Stimulated activated CD8-positive, alpha-beta memory T cell treated with anti-CD3 and anti-CD28 coated beads, Interleukin-4, amount 100 ng/mL, for 1 hour (primary cell): ENCODE data around the gene HS6ST1.

Experiments used
- DNase-seq, 2 donors: peaks; one replicate each; pipeline ENCODE4 v3.0.0-alpha.2; 2020; ENCODE audit warnings: low read depth in 2 of 2, low spot score in 1 of 2

Gene HS6ST1

DNA sequence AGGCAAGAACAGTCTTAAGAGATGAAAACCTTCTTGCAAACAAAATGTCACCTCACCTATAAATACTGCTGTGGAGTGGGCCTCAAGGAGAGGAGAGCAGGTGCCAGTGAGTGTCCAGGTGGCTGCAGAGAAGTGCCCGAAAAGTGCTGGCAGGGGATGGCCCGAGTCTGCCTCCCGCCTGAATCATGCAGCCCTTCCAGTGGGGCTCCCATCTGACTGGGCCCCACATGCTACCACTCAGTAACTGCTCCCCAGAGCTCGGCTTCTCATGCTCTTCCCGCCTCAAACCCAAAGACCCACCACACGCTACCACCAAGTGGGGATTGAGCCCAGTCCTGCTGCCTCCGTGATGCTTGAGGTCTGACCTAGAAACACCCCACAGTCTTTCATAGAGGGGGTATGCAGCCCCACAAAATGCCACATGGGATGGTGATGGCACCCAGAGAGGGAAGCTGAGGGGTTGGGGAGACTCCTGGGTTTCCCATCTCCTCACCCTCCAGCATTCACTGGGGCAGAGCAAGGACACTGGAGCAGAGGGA, 7.4 kb downstream of the HS6ST1 start:
- no peak for DNase-seq

DNA sequence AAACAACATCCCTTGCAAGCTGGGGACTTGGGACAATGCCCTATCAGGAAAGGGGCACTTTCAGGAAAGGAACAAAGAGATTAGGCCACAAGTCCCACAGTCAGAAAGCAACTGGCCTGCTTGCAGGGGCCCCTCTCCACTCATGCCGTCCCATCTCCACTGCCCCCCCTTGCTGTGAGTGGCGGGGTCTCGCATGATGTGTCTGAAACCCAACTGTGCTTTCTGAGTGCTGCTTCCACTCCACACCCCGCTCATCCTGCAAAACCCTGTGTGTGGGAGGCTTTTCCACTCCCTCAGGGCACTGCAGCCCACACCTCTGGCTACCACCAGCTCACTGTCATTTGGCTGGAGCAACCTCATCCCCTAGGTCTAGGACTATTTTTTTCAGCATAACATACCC, 7.9 kb downstream of the HS6ST1 start:
- DNase-seq: no peak

DNA sequence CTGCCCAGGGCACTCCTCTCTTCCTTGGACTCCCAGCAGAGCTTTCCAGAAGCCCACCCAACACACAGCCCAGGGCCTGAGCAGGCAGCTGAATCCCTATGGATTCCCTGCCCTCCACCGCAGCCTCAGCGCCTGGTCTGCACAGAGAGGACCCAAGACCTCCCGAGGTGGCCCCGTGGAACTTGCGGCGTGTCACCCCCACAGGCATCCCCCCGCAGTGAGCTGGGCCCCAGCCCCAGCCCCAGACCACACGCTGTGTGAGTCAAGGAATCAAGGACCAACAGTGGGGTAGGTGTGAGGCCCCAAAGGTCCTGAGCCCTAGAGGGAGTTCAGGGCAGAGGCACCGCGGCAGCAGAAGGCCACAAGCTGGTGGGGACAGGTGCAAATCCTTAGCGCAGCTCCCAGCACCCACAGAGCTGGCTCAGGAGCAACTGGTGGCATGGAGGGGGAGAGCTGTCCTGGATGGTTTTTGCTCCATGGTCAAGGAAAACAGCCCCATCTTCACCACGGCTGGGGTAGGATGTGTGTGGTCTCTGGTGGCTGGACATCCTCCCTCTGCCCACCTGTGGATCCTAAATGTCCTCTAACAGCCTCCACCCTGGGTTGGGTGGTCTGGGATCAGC, 8.5 kb downstream of the HS6ST1 start:
- no peak for DNase-seq

DNA sequence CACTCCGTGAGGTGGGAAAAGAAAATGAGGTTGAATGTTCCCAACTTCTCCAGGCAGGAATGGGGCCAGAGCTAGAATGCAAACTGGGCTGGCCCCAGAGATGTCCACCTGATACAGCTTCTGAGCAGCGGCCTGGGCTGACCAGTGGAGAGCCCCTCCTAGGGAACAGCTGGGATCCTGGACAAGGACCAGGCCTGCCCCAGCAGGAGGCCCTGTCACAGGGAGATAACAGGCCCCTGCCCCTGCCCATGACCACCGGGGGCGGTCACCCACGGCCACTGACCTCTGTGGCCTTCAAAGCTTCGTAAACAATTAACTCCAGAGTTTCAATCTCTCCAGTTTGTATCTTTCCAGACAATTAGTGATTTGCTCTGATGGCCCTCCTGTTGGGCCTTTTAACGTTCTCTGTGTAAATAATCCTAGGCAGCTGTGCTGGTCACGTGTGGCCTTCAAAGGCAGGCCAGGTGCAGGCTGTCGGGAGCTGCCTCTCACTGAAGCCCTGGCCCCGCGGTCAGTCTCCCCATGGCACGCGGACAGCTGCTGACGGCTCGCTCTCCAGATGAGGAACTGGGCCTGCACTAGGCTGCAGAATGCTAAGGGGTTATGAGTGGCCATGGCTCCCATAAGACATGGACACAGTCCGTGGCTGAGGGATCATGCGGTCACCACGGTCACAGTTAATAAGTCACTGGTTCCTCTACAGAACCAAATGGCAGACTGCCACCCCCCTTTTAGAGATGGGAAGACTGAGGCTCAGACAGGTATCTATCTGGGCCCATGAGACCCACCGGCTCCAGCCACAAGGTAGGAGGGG, 9.2 kb downstream of the HS6ST1 start:
- no peak for DNase-seq

DNA sequence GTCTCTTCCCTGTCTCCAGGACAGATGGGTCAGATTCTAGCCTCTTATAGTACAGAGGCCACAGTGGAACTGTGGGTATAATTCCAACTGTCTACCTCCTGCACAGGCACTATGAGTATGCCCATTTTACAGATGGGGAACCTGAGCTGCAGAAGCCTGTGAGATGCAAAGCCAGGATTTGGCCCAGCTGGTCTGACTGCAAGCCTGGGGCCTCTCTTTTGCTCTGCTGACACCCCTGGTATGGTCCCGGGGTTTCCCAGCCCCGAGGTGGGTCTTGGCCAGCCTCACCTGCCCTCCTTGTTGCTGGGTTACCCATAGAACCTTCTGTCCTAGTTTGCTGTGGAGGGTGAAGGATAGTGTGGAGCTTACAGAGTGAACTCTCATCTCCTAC, 9.8 kb downstream of the HS6ST1 start:
- DNase-seq: no peak

DNA sequence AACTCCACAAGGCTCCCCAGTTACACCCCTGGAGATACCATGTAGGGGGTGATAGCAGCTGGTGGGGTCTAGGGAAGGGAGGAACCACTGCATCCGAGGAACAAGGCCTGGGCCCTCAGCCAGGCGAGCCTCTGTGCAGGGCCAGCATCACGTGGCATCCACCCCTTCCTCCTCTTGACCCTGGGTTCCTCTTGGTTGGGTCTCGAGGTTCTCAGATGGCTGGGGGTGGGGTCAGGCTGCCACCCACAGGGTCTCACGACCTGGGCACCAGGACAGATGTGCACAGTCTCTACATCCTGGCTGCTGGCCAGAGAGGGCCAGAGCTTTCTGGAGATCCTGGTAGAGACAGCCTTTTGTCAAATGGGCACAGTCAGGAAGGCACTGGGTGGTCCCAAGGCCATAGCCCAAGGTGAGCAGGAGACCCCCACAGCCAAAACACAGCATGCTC, 10.4 kb downstream of the HS6ST1 start:
- DNase-seq: no peak

DNA sequence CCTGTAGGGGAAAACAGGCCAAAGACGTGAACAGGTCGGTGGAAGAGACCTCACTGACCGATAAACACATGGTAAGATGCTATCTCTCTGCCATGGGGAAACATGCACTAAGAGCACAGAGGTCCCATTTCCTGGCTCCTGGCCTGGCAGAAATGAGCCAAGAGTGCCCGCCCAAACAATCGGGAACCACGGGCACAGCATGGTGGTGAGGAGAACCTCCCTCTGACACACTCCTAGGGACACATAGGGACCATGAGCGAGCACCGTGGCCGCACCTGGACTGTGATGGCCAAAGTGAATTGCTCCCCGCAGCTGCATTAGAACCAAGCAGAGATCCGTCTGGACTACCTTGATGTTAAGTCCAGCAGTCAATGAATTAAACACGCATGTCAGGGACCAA, 11.1 kb downstream of the HS6ST1 start:
- DNase-seq: no peak

DNA sequence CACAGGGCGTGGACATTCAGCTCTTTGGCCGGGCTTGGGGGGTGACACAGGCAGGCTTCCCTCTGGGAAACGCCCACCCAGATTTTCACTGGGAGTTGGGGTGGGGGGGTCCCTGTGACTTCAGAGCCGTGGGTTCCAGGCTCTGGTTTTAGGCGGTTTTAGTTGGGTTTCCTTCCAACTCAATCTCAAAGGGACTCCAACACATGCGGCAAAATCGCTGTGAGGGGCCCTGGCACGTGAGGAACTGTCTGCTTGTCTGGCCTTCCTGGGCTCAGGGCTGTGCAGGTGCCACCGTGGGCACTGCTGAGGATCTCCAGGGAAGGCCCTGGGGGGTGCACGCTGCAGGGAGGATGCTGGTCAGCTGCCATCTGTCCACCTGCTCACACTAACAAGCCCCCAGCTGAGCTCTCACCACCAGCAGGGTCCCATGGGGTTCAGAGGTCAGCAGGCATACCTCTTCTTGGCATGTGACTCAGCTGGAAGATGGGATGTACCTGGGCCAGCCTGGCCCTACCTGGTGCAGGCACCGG, 11.7 kb downstream of the HS6ST1 start:
- no peak for DNase-seq

DNA sequence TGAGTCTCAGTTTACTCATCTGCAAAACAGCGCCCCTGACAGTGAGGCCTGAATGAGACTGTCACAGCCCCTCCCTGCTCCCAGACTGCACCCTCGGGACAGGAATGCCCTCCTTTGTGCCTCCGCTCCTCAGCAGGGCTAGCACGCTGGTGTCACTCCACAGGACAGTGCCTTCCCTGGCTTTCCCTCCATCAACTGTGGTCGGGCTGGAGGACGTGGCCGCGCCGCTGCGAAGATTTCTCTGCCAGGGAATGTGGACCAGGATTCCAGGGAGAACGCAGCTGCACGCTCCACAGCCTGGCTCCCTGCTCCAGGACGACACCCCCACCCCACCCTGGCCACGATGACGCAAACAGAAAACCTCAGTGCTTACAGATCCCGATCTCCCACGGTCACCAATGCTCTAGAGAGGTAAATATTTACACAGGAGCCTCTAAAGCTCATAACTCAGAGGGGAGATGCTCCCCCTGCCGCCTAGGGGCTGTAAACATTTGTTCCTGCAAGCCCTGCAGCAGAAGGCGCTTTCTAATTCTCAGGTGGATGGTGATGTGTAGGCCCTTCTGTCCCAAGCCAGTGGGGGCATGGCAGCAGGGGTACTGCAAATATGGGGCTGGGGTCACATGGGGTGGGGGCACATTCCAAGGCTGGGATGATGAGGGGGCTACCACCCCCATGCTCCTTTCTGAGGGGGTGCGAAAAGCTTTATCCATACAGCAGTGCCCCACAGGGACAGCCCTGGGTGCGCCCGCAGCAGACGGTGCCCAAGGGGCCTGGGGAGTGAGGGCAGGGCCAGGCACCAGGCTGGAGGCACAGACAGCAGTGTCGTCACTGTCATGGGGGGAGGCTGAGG, 12.4 kb downstream of the HS6ST1 start:
- no peak for DNase-seq

DNA sequence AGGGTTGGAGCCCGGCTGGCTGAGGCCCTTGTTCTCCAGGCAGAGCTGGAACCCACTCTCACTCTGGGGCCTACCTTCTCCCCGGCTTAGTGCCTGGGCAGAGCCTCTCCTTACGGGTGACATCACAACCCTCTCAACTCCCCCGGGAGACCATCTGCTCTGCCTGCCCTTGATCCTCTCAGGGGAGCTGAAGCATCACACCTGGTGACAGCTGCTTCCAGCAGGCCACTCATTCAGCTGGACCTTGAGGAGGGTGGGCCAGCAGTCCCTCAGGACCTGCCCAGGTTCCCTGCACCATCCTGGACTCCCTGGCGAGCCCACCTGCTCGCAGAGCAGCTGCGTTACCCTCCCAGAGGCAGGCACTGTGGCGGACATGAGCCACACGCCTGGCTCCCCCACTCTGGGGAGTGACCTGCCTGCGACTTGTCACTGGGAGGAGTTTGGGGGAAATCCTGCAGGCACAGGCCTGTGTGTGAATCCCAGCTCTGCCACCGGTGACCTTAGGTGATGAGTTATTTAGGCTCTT, 13.1 kb downstream of the HS6ST1 start:
- DNase-seq: no peak

DNA sequence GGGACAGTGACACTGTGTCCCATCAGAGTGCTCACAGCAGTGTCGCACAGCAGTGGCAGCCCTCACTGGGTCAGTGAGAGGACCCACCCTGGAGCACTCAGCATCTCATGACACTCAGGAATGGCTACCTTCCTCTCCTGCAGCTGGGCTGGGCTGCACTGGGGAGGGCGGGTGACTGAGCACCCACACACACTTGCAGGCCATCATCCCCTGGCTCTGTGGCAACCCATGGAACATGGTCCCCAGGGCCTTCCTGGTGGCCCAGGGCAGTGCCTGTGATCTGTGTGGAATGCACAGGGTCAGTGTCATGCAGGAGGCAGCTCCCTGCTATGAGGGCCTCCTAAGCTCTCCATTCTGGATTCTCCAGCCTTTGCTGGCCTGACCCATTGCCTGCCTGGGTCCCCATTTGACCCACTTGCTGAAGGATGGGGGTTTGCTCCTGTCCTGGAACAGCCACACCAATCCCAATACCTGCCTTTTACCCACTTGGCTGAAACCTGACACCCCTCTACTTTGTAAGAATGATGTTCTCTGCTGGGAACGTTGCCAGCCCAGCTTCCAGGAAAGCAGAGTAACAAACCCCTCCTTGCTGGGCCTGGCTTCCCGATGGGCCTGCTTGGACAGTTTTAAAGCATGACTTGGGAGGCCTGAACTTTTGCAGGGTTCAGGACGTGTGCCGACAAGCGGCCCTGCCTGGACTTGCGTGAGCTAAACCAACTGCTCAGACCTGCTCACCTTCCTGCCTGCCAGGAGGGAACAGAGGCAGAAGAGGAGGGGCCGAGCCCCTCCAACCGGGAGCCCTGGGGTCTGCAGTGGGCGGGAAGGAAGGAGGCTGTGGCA, 13.7 kb downstream of the HS6ST1 start:
- DNase-seq: no peak

DNA sequence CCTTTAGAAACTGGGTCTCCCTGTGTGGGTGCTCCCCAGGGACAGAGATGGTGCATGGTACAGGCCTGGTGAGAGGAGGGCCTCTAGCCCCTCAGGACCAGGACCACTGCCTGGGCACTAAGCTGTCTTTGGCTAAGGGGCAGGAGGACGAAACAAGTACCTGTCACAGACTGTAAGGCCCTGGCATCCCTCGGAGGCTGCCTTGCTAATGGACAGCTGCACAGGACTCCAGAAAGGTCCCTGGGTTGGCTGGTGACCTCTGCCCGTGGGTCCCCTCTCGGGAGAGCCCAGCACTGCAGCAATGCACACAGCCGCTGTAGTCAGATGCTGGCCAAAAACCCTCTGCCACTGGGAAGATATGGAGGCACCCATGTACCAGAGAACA, 14.3 kb downstream of the HS6ST1 start:
- DNase-seq: no peak

DNA sequence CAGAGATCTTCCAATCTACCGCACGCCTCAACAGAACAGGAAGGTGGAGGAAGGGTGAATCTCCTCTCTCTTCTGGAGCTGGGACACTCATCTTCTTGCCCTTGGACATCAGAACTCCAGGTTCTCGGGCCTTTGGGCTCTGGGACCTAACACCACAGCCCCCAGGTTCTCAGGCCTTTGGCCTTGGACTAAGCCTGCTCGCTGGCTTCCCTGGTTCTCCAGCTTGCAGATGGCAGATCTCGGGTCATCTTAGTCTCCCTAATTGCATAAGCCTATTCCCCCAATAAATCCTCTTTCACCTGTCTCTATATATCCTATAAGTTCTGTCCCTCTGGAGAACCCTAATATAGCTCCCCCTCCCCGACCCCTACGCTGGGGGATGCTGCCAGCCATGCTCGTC, 14.8 kb downstream of the HS6ST1 start:
- no peak for DNase-seq

DNA sequence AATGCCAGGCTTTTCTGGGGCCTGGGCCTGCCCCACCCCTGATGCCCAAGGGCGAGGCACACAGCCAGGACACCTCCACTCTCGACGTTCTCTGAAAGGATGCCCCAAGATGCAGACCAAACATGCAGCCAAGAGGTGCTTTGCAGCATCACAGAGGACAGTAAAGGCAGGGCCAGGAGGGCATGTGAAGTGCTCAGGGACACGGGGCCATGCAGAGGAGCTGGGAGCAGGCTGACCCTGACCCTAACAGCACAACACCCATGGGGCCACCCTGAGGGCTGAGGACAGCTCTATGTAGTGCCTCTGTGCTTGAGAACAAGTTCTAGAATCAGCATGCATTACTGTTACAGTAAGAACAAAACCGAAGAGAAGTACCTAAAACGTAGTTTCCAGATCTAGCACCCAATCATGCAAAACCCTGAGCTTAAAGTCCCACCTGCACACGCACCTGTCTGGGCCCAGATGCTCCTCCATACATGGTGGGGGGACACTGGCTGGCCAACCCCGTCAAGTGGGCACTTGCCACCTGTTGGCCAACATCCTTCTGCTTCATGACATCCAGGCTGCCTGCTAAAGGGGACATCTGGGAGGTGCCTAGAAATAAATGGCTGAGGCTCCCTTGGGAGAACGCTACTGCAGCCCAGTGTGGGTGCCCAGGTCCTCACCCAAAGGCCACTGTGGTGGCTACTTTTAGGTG, 15.4 kb downstream of the HS6ST1 start:
- DNase-seq: no peak

DNA sequence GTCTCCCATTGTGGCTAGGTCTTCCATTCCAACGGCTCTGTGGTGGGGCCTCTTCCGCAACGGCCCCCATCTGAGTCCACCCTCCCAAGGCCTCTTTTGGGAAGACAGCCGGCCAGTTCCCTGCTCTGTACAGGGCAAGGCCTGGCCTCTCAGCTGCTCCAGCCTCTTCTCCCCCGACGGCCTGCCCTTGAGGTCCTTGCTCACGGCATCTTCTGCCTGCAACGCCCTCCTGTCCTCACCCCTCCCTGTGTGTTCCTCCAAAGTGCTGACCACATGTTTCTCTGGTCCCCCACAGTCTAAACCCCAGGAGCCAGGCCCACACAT, 16.0 kb downstream of the HS6ST1 start:
- DNase-seq: no peak

DNA sequence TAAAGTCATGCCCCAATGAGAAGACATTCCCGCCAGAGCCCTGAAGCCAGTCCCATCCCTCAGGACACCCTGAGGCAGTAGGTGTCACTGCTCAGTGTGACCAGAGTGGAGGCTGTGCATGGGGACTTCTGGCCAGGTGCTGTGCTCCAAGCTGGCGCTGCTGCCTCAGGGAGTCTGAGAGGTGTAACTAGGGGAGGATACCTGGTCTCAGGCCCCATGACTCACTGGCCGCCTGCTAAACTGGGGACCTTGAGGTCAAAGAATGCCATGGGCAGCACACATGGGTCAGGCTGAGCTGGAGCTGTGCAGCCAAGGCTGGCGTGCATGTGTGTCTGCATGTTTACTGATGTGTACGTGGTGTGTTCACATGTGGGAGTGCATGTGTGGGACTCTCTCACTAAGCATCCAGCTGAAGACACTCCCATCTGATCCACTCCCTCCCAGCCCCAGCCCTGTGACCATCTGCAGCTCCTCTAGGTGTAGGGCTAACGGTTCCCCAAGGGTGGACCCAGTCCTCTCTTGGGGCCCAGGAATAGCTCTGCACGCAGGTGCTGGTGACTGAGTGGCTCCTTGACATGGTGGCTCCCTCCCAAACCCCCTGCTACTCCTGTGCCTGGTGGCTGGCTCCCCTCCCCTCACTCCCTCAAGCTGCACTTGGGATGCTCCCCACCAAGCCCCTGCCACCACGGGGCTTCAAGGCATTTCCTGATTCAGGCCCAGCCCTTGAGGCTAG, 16.5 kb downstream of the HS6ST1 start:
- no peak for DNase-seq

DNA sequence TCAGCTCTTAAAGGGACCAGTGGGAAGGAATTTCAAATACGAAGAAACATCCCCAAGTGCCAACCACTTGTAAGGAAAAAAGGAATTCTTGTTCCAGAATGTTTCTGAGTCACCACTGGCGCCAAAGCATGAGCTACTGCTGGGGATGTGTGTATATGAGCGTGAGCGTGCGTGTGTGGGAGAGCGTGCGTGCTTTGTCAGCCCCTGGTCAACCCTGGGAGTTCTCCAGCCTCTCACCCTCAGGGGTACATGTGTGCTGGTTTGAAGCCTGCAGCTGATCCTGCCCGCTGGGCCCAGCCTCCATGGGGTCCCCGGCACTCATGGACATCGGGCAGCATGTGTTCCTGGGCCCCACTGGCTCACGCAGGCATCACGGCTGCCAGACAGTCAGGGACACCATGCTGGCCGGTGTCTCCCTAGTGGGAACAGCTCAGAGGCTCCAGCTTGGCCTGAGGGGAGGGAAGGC, 17.1 kb downstream of the HS6ST1 start:
- no peak for DNase-seq

DNA sequence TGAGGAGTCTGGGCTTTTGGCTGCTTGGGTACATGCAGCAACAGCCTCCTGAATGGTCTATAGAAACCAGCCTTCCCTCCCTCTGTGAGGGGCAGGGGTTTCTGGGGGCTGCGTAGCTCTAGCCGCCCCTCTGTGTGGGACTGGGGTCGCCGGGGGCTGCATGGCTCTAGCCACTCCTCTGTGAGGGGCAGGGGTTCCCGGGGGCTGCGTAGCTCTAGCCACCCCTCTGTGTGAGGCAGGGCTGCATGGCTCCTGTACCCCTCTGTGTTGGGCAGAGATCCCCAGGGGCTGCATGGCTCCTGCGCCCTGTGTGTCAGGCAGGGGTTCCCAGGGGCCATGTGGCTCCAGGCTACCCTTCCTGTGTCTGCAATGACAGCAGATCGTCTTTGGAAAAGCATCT, 17.6 kb downstream of the HS6ST1 start:
- DNase-seq: no peak
